Measurements from ENCODE around the gene BMI1. TPM values are rescaled to one million over a fixed set of nuclear protein-coding genes. Genes with fewer than 3 reads are reported as not detected.
"Not testable (repeated sequence)": the region's sequence is repeated elsewhere in the genome, so short reads cannot be mapped to it uniquely, and the experiment has no call there.

The BMI1 gene
- total RNA-seq, 2 donors from 2014 or later = 19.7 to 29.6 TPM

GRCh38 chr10:22356324-22356873 lies 35.5 kb downstream of the BMI1 start:
- ATAC-seq = no peak
- intact Hi-C loops (cut with DNase I, micrococcal nuclease) = no loop called here
- no peak for DNase-seq

- DNase-seq; ATAC-seq; intact Hi-C loops (cut with DNase I, micrococcal nuclease): not testable (repeated sequence)
Observed at GRCh38 chr10:22357770-22358169, 36.9 kb downstream of the BMI1 start.

- intact Hi-C loops (cut with DNase I, micrococcal nuclease) = no loop called here
- DNase-seq (no peak), ATAC-seq (no peak)
Observed at GRCh38 chr10:22363305-22363704, 42.4 kb downstream of the BMI1 start.

DNA sequence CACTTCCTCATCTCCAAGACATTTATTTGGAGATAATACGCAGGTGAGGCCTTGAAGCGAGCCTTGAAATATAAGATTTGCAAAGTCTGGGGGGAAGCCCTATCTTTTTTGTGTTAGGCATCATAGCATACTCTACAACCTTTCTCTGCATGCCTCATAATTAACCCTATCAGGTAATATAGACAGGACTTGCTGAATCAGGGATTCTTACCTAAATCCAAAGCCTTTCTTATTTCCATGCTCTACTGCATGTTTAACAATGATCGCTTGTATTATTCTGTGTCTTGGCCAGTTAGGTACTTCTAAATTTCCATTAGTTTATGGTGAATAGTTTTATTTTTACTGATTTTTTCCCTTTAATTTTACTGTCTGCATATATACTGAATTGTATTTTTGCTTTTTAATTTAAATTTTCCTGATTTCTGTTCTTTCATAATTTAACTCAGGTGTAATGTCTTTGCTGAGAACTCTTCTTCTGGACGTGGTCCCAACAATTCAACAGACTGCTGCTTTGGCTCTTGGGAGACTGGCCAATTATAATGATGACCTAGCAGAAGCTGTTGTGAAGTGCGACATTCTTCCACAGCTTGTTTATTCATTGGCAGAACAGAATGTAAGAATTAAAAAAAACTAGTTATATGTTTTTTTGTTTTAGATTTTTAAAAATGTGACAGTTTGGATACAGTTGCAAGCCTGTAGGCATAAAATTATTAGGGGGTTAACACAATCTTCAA lies 43.7 kb downstream of the BMI1 start:
- no peak for ATAC-seq
- intact Hi-C loops (cut with DNase I, micrococcal nuclease) = no loop called here

DNA sequence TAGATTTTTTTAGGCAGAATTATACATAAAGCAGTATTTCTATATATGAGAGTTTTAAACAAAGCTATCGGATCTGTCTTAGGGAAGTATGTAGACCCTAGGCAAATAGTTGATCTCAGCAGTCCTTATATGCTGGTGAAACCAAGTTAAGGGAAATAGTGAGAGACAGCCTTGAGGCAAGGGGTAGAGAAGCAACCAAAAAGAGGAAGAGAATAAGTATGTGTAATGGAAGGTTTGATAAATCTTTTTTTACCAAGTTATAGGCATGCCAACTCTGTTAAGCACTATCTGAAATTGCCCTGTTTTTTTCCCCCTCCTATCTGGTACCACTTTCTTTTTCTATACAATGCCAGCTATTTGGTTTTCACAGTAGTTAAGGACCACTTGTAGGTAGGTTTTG lies 44.3 kb downstream of the BMI1 start:
- DNase-seq (no peak), ATAC-seq (no peak)
- intact Hi-C loops (cut with DNase I, micrococcal nuclease) = no loop called here

More for the DNA sequence above, 43.7 kb downstream of the BMI1 start:
- DNase-seq = no peak

GRCh38 chr10:22365644-22366434 lies 44.9 kb downstream of the BMI1 start:
- intact Hi-C loops (cut with DNase I, micrococcal nuclease) = no loop called here
- no peak for ATAC-seq
- no peak for DNase-seq

DNA sequence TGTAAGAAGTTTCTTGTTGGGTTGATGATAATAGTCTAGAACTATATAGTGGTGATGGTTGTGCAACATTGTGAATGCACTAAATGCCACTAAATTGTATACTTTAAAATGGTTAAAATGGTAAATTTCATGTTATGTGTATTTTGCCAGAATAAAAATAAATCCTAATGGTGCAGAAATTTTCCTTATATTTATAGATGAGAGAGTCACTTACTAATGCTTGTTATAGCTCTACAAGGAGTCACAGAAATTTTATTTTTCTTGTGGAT lies 45.5 kb downstream of the BMI1 start:
- intact Hi-C loops (cut with DNase I, micrococcal nuclease) = no loop called here
- ATAC-seq = no peak
- DNase-seq = no peak

DNA sequence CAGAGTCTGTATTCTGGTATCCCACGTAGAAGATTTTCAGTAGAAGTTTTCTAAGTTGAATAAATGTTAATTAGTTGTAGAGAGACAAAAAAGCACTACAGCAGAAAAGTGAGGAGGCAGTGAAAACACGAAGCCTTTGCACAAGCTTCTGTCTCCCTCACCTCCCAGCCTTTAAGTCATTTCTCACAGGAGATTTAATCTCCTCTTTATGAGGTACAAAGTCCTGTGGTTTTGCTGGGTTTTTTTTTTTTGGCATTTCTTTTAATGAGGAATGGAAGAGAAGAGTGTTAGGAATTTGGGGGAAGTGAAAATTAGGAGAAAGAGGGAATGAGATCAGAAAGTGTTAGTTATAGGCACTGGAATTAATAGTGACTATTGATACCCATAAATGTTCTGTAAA lies 45.9 kb downstream of the BMI1 start:
- DNase-seq (no peak), ATAC-seq (no peak)
- intact Hi-C loops (cut with DNase I, micrococcal nuclease) = no loop called here

DNA sequence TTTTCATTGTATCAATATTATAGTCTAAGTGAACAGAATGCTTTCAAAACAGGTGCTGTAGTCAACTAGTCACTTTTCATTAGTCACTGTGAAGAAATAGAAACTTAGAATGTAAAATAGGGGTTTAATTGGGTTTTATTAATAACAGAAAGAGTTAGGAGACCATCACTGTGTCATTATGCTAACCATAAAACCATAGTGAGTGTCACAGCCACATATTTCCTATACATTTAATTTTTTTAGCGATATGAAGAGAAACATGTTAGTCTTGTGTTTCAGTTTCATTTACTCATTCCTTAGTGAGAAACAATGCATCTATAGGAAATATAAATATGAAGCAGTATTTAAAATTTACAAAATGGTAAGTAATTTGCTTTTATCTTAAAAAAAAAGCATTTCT lies 46.6 kb downstream of the BMI1 start:
- intact Hi-C loops (cut with DNase I, micrococcal nuclease) = no loop called here
- no peak for ATAC-seq
- no peak for DNase-seq

DNA sequence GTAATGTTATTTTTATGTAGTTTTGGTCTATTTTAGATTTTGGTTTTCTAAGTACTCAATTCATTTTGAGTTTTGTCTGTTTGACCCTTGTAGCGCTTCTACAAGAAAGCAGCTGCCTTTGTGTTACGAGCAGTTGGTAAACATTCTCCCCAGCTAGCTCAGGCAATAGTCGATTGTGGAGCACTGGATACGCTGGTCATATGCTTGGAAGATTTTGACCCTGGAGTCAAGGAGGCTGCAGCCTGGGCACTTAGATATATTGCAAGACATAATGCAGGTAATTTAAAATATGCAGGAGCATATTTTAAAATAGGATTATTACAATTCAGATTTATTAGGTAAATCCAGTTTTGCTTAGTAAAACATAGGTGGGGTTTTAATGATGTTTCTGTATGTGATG lies 47.5 kb downstream of the BMI1 start:
- ATAC-seq = no peak
- no peak for DNase-seq
- intact Hi-C loops (cut with DNase I, micrococcal nuclease) = no loop called here

DNA sequence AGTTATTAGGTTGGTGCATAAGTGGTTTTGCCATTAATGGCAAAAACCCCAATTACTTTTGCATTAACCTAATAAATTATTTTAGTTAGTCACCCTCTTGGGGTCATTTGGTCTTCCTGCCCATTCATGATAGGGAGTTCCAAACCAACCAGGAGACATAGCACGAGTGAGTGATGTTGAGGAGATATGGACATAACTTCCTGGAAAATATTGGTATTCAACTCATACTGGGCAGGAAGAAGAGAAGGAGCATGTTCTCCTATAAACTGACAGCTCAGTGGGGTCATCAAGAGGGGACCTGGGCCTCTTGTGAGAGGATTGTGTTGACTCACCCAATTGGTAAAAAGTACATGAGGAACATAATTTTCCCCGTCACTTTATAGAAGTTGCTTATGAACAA lies 48.1 kb downstream of the BMI1 start:
- no peak for DNase-seq
- no peak for ATAC-seq
- intact Hi-C loops (cut with DNase I, micrococcal nuclease) = no loop called here

- DNase-seq (no peak), ATAC-seq (no peak)
- intact Hi-C loops (cut with DNase I, micrococcal nuclease) = no loop called here
Observed at GRCh38 chr10:22369434-22370072, 48.7 kb downstream of the BMI1 start.

- intact Hi-C loops (cut with DNase I, micrococcal nuclease) = no loop called here
- ATAC-seq (no peak), DNase-seq (no peak)
Observed at GRCh38 chr10:22370320-22370719, 49.4 kb downstream of the BMI1 start.

- DNase-seq (no peak), ATAC-seq (no peak)
- intact Hi-C loops (cut with DNase I, micrococcal nuclease) = no loop called here
Observed at GRCh38 chr10:22372298-22372697, 51.4 kb downstream of the BMI1 start.

DNA sequence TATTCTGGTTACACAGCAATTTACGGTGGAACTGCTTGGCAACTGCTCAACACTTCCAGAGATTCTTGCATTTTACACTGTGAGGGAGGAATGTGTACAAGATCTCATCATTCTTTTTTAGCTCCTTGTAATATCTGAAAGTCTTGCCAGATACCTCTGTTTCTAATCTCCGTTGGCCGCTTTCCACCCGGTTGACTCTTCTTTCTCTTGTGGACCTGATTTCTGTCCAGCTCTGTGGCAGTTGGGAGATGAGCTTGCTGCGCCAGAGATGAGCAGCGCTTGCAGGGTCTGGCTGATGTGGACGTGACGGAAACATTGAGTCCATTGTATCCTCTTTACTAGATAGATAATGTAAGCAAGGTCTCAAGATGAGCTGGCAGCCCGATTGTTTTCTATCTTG lies 52.0 kb downstream of the BMI1 start:
- ATAC-seq (no peak), DNase-seq (no peak)
- intact Hi-C loops (cut with DNase I, micrococcal nuclease) = no loop called here

DNA sequence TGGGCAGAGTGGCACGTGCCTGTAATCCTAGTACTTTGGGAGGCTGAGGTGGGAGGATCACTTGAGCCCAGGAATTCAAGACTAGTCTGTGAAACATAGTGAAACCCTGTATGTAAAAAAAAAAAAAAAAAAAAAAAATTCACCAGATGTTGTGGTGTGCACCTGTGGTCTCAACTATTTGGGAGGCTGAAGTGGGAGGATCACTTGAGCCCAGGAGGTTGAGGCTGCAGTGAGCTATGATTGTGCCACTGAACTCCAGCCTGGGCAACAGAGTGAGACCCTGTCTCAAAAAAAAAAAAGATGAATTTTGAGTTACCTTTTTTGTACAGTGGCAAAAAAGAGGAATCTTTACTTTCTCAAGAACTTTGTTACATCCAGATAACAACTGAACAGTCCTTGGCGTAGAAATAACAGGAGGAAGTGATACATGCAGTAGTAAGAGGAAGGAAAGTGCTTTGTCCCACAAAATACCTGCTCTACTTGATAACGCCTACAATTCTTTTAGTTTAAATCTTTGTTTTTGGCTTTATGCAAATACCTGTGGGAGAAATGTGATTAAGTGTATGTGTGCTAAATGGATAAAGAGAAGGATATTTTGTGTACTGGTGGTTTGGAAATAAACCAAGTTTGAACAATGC lies 53.7 kb downstream of the BMI1 start:
- intact Hi-C loops (cut with DNase I, micrococcal nuclease) = no loop called here
- DNase-seq = no peak
- no peak for ATAC-seq

DNA sequence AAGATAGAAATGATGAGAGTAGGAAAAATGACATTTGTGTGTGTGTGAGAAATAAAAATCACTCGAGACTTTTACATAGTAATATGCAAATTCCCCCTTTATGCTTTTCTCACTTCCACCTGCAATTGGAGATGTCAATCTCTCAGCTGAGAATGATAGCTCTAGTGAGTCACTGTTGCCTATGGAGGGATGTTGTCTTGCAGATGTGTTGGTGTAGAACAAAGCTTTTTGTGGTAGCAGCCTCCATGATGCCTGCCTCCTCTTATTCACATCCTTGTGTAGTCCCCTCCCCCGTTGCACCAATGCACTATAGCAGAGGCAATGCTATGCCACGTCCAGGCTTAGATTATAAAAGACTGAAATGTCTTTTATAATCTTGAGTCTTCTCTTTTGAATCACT lies 58.2 kb downstream of the BMI1 start:
- intact Hi-C loops (cut with DNase I, micrococcal nuclease) = no loop called here
- ATAC-seq (no peak), DNase-seq (no peak)
